ENCODE measurements around the gene ARL4A. TPM values are rescaled to one million over a fixed set of nuclear protein-coding genes. Genes with fewer than 3 reads are reported as not detected.

ARL4A gene
- total and polyA plus RNA-seq, 9 of the 15 experiments (the other 6 are each of a cell fraction or from before 2014, with no cell fraction given), result 118 to 688 (median 172) TPM

GRCh38 chr7:12719981-12720865 lies 32.8 kb downstream of the ARL4A start (continued):
- peak; percentile 62; the same call in 1 of the 2 replicates for TF ChIP-seq ZNF589 (CRISPR knock-in tag; IDR thresholded peaks at IDR 0.05; ENCODE audit: low read depth)
- 0 out of 2 replicates have a peak, but pooled peaks have one; percentile 26 for TF ChIP-seq GATAD2A (IDR thresholded peaks at IDR 0.05)
- TF ChIP-seq ZNF197 (CRISPR knock-in tag; IDR thresholded peaks at IDR 0.05; ENCODE audit: low read depth), result 0 out of 2 replicates have a peak, but pooled peaks have one; percentile 61
- no peak for TF ChIP-seq NFATC3 (IDR thresholded peaks at IDR 0.05)
- 0 out of 2 replicates have a peak, but pooled peaks have one; percentile 19 for TF ChIP-seq EGR1 (conservative IDR thresholded peaks at IDR 0.05)

GRCh38 chr7:12721286-12721830 lies 33.9 kb downstream of the ARL4A start:
- POLR2A ChIA-PET, result no interaction called here
- intact Hi-C loops (cut with micrococcal nuclease), result no loop called here
- TF ChIP-seq ZNF639 (CRISPR knock-in tag; conservative IDR thresholded peaks at IDR 0.05 in 1 of 2, IDR thresholded peaks at IDR 0.05 in 1 of 2), result 0 out of 4 replicates have a peak, but pooled peaks of 1 of the 2 experiments have one; percentile 29
- TF ChIP-seq ZNF583 (CRISPR knock-in tag; IDR thresholded peaks at IDR 0.05), result 0 out of 2 replicates have a peak, but pooled peaks have one; percentile 14
- TF ChIP-seq ZNF592 (IDR thresholded peaks at IDR 0.05), result peak; percentile 73
- no peak for TF ChIP-seq ATF4 (CRISPR knock-in tag; IDR thresholded peaks at IDR 0.05)
- TF ChIP-seq HNRNPL (IDR thresholded peaks at IDR 0.05; ENCODE audit: low read depth, low read length), result no peak
- no peak for TF ChIP-seq CBFA2T2 (conservative IDR thresholded peaks at IDR 0.05)

More at GRCh38 chr7:12721286-12721830, 33.9 kb downstream of the ARL4A start:
- no peaks in the 10 kb centered on the region for H4K20me1 ChIP-seq (replicated peaks; ENCODE audit: control insufficient read depth, insufficient read depth, low read length)
- CTCF ChIA-PET (ENCODE audit: low intra/inter-chr PET ratio), result no interaction called here
- no peaks in the 10 kb centered on the region for H3K9me1 ChIP-seq (ENCODE audit: control insufficient read depth, insufficient read depth, low read length)
- H3K9me3 ChIP-seq (replicated peaks; ENCODE audit: control insufficient read depth, insufficient read depth, low read depth, low read length), result no peaks in the 10 kb centered on the region
- H3K4me2 ChIP-seq (ENCODE audit: insufficient read depth, low read length), result peak overlapping the region; percentile 27; the same call in 1 of the 2 replicates
- H3K36me3 ChIP-seq (ENCODE audit: control insufficient read depth, insufficient read depth, low read length), result no peaks in the 10 kb centered on the region
- H2AFZ ChIP-seq (ENCODE audit: low read depth, low read length), result peak overlapping the region; percentile 67
- no peak overlapping the region for H3K4me3 ChIP-seq
- H3K27me3 ChIP-seq (ENCODE audit: control insufficient read depth in 2 of 2, insufficient read depth in 2 of 2, low read length in 2 of 2), result no peaks in the 10 kb centered on the region
- ATAC-seq, result peak; percentile 2; the same call in 2 of the 3 replicates
- H3K79me2 ChIP-seq (ENCODE audit: control insufficient read depth, insufficient read depth, low read length), result peaks cover 76% of the 10 kb centered on the region
- 31% methylated on average over 6 of the region's 6 CpGs for whole genome bisulfite sequencing (ENCODE audit: insufficient coverage, low coverage, missing lambda C conversion rate)
- DNase-seq (ENCODE audit: extremely low read depth in 1 of 4, low spot score in 3 of 4), result peak in 1 of 4 experiments; percentile 56
- H3K9ac ChIP-seq (ENCODE audit: insufficient read depth in 1 of 2, low read depth in 2 of 2, low read length in 2 of 2), result peak overlapping the region in 1 of 2 experiments; percentile 84; a peak in 3 of 4 replicates
- no peak for FAIRE-seq
- H3K27ac ChIP-seq (ENCODE audit: extremely low read depth, low read depth, low read length), result peak overlapping the region; percentile 95
- peaks cover 25 to 80% of the 10 kb centered on the region in 2 experiments for H3K4me1 ChIP-seq (replicated peaks in 1 of 2; ENCODE audit: control insufficient read depth in 2 of 2, insufficient read depth in 2 of 2, low read length in 2 of 2)
- in situ Hi-C loops (cut with MboI), result loop anchor here (25.0 kb wide), 1 partner anchor 1266 kb away; the partner anchor contains the start of gene ETV1
- BruUV-seq (replicated peaks), result no TSS peak
